ENCODE measurements around the gene PGC.

GRCh38 chr6:41720262-41720620 lies 27.0 kb downstream of the PGC start:
- TF ChIP-seq TAF1 (IDR thresholded peaks at IDR 0.05; ENCODE audit: borderline replicate concordance, low read depth, low read length) = no peak
- TF ChIP-seq POLR2A (IDR thresholded peaks at IDR 0.05; ENCODE audit: low read depth, low read length) = no peak

Data from GM12892 (cell line).